Measurements from ENCODE around the gene ENO1. TPM values are rescaled to one million over a fixed set of nuclear protein-coding genes. Genes with fewer than 3 reads are reported as not detected.

ENO1 gene
- total and polyA plus RNA-seq, 2 of the 8 experiments (the other 6 are each of a cell fraction or from before 2014, with no cell fraction given): 1,763 to 2,117 TPM

GRCh38 chr1:8817412-8818324 is 60.8 kb downstream of the ENO1 start, which contains the start of gene RERE:
RERE (minus strand) TSS chr1:8817640.
- CTCF ChIA-PET (ENCODE audit: partially characterized antibody): interaction anchor here (0.6 to 3.5 kb wide), 2 partner anchors 31 to 879 kb away, joined by 5 to 27 read pairs; no protein-coding TSS in a partner anchor
- Histone ChIP-seq H3K56ac (replicated peaks; ENCODE audit: insufficient read length, low read depth, low read length) (peak within 1 kb of the TSS; percentile 94), H2BK15ac (ENCODE audit: low read length) (no peak within 1 kb of the TSS; the same call in 1 of the 2 replicates), H4K20me1 (replicated peaks in 1 of 2; ENCODE audit: control insufficient read depth in 1 of 2, insufficient read depth in 2 of 2, low read length in 2 of 2) (peaks cover 1 to 3% of the 10 kb centered on the region in 2 experiments), H3K18ac (ENCODE audit: extremely low read depth, low read length) (peak within 1 kb of the TSS; percentile 85), H2AK5ac (ENCODE audit: low read depth, low read length) (no peak within 1 kb of the TSS), H3K79me2 (ENCODE audit: control insufficient read depth in 1 of 2, insufficient read depth in 2 of 2, low read length in 2 of 2) (peaks cover 12 to 43% of the 10 kb centered on the region in 2 experiments), H3K36me3 (ENCODE audit: control insufficient read depth in 2 of 4, insufficient read depth in 4 of 4, low read length in 3 of 4) (no peaks in the 10 kb centered on the region), H4K91ac (replicated peaks; ENCODE audit: insufficient read length, low read length) (peak within 1 kb of the TSS; percentile 95), H3K27me3 (replicated peaks in 1 of 4; ENCODE audit: control insufficient read depth in 3 of 4, extremely low read depth in 1 of 4, insufficient read depth in 3 of 4, low read length in 3 of 4) (no peaks in the 10 kb centered on the region), H3K27ac (ENCODE audit: low read depth, low read length) (peak within 1 kb of the TSS; percentile 89), H3K9ac (replicated peaks in 1 of 4; ENCODE audit: extremely low read depth in 1 of 4, low read depth in 3 of 4, low read length in 3 of 4) (peak within 1 kb of the TSS; percentile 87 to 97 (median 88)), H2BK120ac (replicated peaks; ENCODE audit: low read depth, low read length) (no peak within 1 kb of the TSS), H3K23ac (ENCODE audit: insufficient read length) (no peak within 1 kb of the TSS), H3K4me2 (ENCODE audit: insufficient read depth in 1 of 2, low read depth in 2 of 2, low read length in 2 of 2) (peak within 1 kb of the TSS; percentile 79 to 92), H3K23me2 (ENCODE audit: low read depth, low read length) (peaks cover 5% of the 10 kb centered on the region), H2BK5ac (ENCODE audit: low read depth, low read length) (peak within 1 kb of the TSS; percentile 87; the same call in 1 of the 2 replicates), H3K4me1 (replicated peaks in 1 of 4; ENCODE audit: control insufficient read depth in 3 of 4, insufficient read depth in 4 of 4, low read length in 3 of 4) (peaks cover 3 to 10% (median 5%) of the 10 kb centered on the region in 4 experiments; a peak in 6 of 7 replicates), H4K8ac (ENCODE audit: extremely low read depth, insufficient read depth, low read length) (peak within 1 kb of the TSS; percentile 96), H4K5ac (ENCODE audit: insufficient read length, low read depth, low read length) (peak within 1 kb of the TSS; percentile 85), H3K79me1 (ENCODE audit: low read depth, low read length) (0 out of 2 replicates have a peak, but pooled peaks cover 2% of the 10 kb centered on the region), H3K4me3 (ENCODE audit: extremely low read depth in 1 of 4, insufficient read depth in 2 of 4, low read depth in 3 of 4, low read length in 4 of 4) (peak within 1 kb of the TSS; percentile 89 to 95 (median 92)), H2BK12ac (ENCODE audit: low read depth, low read length) (no peak within 1 kb of the TSS; the same call in 1 of the 2 replicates), H3K4ac (replicated peaks; ENCODE audit: insufficient read length, low read depth, low read length) (peak within 1 kb of the TSS; percentile 87), H2AFZ (ENCODE audit: low read length) (peak within 1 kb of the TSS; percentile 28; the same call in 1 of the 2 replicates), H2BK20ac (ENCODE audit: low read length) (no peak within 1 kb of the TSS), H3K14ac (ENCODE audit: insufficient read length) (no peak within 1 kb of the TSS), H3K9me3 (ENCODE audit: insufficient read depth in 2 of 2, low read depth in 1 of 2, low read length in 1 of 2) (no peaks in the 10 kb centered on the region)
- FAIRE-seq (no peak), DNase-seq (ENCODE audit: low read depth in 1 of 2, low spot score in 2 of 2) (peak; percentile 57 to 99)
- 5% methylated on average over 15 of the region's 82 CpGs; no CpG with 5 or more reads in 1 of the 2 experiments for WGBS, 2 experiments (ENCODE audit: extremely low coverage in 1 of 2, insufficient coverage in 1 of 2, insufficient read length in 1 of 2, insufficient replicate concordance in 2 of 2, low coverage in 1 of 2, low lambda C conversion rate in 2 of 2, missing lambda C conversion rate in 1 of 2)
- POLR2A ChIA-PET (ENCODE audit: partially characterized antibody): interaction anchor here (0.7 to 1.5 kb wide), 6 partner anchors 22 to 1661 kb away, joined by 3 to 4 read pairs (median 3); no protein-coding TSS in a partner anchor
- TF ChIP-seq KDM4A (IDR thresholded peaks at IDR 0.05; ENCODE audit: low read depth, low read length, severe bottlenecking) (peak; percentile 43), TEAD4 (IDR thresholded peaks at IDR 0.05; ENCODE audit: low read depth, low read length) (no peak), POLR2AphosphoS5 (IDR thresholded peaks at IDR 0.05; ENCODE audit: low read depth, low read length) (peak; percentile 88), SRF (IDR thresholded peaks at IDR 0.05; ENCODE audit: low read depth, low read length) (no peak), TAF7 (optimal IDR thresholded peaks at IDR 0.05; ENCODE audit: borderline replicate concordance, low read depth, low read length) (no peak), EZH2 (IDR thresholded peaks at IDR 0.05; ENCODE audit: low read depth, low read length, severe bottlenecking) (no peak), SAP30 (IDR thresholded peaks at IDR 0.05; ENCODE audit: insufficient read depth, insufficient replicate concordance, low read length) (no peak), ASH2L (IDR thresholded peaks at IDR 0.05; ENCODE audit: low read length) (peak; percentile 97)

Measured in H1 (cell line).